ENCODE measurements around the gene HEY2.

The HEY2 gene

DNA sequence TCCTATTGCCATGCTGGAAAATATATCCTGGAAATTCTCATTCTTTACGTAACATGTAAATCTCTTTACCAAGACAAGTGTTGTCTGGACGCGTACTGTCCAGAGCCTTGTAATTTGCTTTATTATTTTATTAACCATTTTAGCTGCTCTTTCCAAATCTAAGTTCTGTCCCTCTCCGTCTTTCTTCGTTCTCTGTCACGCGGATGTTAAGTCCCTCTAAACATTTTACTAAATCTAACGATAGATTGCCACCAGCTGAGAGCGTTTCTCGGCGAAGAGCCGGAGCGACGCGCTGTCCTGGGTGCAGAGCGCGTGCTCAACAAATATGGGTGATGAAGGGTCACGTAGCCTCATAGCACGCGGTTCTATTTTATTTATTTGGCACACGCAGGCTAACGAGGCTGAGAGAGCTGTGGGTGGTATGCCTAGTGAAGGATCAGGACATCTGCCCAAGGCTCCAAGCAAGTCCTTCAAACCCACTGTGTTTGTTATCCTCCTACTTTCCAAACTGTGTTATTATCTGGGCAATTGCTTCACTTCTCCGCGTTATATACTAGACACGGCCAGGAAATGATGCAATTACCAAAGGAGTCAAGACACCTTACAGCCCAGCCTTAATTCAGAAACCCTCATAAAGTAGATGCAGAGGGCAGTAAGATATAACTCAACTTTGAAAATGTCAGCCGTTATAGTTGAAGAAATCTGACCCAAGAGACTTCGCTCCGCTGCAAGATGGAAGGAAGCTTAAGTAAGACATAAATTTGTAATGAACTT is 31.3 kb downstream of the HEY2 start:
- ChIA-PET CTCF (interaction anchor here (0.7 to 2.3 kb wide), 6 partner anchors 10 to 206 kb away, joined by 3 to 22 read pairs (median 8); partner anchors contain the start of genes HINT3 and NCOA7), POLR2A (interaction anchor here (0.6 to 2.5 kb wide), 29 partner anchors 10 to 479 kb away, joined by 3 to 87 read pairs (median 4); partner anchors contain the start of genes HINT3, NCOA7 and TRMT11)
- DNase-seq (ENCODE audit: extremely low spot score): peak; percentile 62
- TF ChIP-seq ARNT (IDR thresholded peaks at IDR 0.05) (peak; percentile 36; the same call in 1 of the 2 replicates), ELF4 (IDR thresholded peaks at IDR 0.05) (no peak; the same call in 1 of the 2 replicates), CTBP1 (IDR thresholded peaks at IDR 0.05; ENCODE audit: borderline replicate concordance) (no peak), L3MBTL2 (conservative IDR thresholded peaks at IDR 0.05) (peak; percentile 99), NFRKB (IDR thresholded peaks at IDR 0.05) (peak; percentile 59; the same call in 1 of the 2 replicates)
- TF ChIP-seq, protein P1, sequence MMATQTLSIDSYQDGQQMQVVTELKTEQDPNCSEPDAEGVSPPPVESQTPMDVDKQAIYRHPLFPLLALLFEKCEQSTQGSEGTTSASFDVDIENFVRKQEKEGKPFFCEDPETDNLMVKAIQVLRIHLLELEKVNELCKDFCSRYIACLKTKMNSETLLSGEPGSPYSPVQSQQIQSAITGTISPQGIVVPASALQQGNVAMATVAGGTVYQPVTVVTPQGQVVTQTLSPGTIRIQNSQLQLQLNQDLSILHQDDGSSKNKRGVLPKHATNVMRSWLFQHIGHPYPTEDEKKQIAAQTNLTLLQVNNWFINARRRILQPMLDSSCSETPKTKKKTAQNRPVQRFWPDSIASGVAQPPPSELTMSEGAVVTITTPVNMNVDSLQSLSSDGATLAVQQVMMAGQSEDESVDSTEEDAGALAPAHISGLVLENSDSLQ (IDR thresholded peaks at IDR 0.05): peak; percentile 86

DNA sequence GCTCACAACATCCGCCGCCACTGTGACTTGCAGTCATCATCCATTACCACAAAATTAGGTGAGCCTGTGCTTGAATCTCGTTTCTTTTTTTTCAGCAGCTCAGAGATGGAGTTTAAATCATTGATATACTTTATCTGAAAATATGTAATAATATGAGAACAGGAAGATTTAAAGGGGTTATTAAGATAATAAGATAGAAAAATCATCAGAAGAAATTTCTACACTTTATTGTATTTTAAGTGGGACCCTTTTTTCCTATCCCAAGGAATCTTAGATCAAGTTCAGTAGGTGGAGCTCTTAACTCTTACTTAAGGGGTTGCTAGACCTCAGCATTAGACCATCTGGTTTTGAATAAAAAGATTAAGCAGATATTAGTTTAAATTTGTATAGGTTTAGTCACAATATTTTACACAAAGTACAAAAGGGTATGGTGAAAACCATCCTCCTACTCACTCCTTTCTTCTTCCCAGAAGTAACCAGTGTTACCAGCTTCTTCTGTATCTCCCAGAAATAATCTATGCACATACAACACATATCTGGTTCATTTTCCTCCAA is 32.0 kb downstream of the HEY2 start:
- TF ChIP-seq ZNF384 (IDR thresholded peaks at IDR 0.05): no peak
- no peak for TF ChIP-seq NFRKB (IDR thresholded peaks at IDR 0.05)
- no peak for TF ChIP-seq LEF1 (IDR thresholded peaks at IDR 0.05; ENCODE audit: borderline replicate concordance)
- no peak for TF ChIP-seq SUZ12 (IDR thresholded peaks at IDR 0.05)
- TF ChIP-seq, protein P1 (IDR thresholded peaks at IDR 0.05): no peak
- TF ChIP-seq L3MBTL2 (conservative IDR thresholded peaks at IDR 0.05): no peak
- no peak for TF ChIP-seq ELF4 (IDR thresholded peaks at IDR 0.05)
- no peak for TF ChIP-seq CTBP1 (IDR thresholded peaks at IDR 0.05; ENCODE audit: borderline replicate concordance)
- TF ChIP-seq BHLHE40 (IDR thresholded peaks at IDR 0.05; ENCODE audit: borderline replicate concordance): no peak
- TF ChIP-seq HDGF (IDR thresholded peaks at IDR 0.05; ENCODE audit: borderline replicate concordance): no peak
- no peak for TF ChIP-seq TARDBP (IDR thresholded peaks at IDR 0.05)
- TF ChIP-seq FOXM1 (IDR thresholded peaks at IDR 0.05; ENCODE audit: borderline replicate concordance): no peak
- no peak for TF ChIP-seq FOXK2 (IDR thresholded peaks at IDR 0.05)
- TF ChIP-seq ARNT (IDR thresholded peaks at IDR 0.05): no peak
- TF ChIP-seq FOXA1 (IDR thresholded peaks at IDR 0.05): no peak
- TF ChIP-seq SP1 (IDR thresholded peaks at IDR 0.05): no peak
- DNase-seq (ENCODE audit: extremely low spot score): no peak
- CTCF ChIA-PET: interaction anchor here (0.7 to 2.3 kb wide), 7 partner anchors 9 to 206 kb away, joined by 3 to 22 read pairs (median 8); partner anchors contain the start of genes HINT3 and NCOA7
- POLR2A ChIA-PET: interaction anchor here (0.6 to 2.5 kb wide), 29 partner anchors 9 to 480 kb away, joined by 3 to 87 read pairs (median 4); partner anchors contain the start of genes HINT3, NCOA7 and TRMT11

DNA sequence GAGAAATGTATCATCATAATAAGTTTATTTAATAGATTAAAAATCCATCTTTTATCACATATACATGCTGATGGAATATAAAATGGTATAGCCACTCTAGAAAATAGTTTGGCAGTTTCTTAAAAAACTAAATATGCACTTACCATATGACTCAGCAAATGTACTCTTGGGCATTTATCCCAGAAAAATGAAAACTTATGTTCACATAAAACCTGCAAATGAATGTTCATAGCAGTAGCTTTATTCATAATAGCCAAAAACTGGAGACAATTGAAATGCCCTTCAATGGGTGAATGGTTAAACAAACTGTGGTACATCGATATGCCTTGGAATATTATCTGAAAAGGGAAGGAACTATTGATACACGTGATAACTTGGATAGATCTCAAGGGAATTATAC is 34.9 kb downstream of the HEY2 start:
- ChIA-PET POLR2A (no interaction called here), CTCF (no interaction called here)
- TF ChIP-seq ZNF384 (IDR thresholded peaks at IDR 0.05) (no peak), FOXA1 (IDR thresholded peaks at IDR 0.05) (no peak), L3MBTL2 (conservative IDR thresholded peaks at IDR 0.05) (no peak), ARNT (IDR thresholded peaks at IDR 0.05) (no peak), CTBP1 (IDR thresholded peaks at IDR 0.05; ENCODE audit: borderline replicate concordance) (no peak), FOXK2 (IDR thresholded peaks at IDR 0.05) (no peak), LEF1 (IDR thresholded peaks at IDR 0.05; ENCODE audit: borderline replicate concordance) (no peak), FOXM1 (IDR thresholded peaks at IDR 0.05; ENCODE audit: borderline replicate concordance) (no peak), BHLHE40 (IDR thresholded peaks at IDR 0.05; ENCODE audit: borderline replicate concordance) (no peak)
- TF ChIP-seq, protein P1 (IDR thresholded peaks at IDR 0.05): no peak
- no peak for DNase-seq (ENCODE audit: extremely low spot score)

DNA sequence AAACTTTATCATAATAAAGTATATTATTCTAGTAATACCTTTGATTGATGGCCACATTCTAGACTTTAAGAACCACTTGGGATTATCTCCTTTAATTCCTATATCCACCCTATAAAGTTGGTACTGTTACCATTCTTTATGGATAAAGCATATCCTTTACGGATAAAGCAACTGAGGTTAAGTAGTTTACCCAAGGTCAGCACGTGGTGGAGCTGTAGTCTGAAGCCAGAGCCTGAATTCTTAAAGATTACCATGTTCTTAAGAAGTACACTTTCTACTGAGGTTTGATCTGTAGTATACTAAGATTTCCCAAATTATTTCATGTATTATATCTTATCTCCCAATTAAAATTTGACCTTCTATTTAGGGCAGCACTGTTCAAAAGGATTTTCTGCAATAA is 38.4 kb downstream of the HEY2 start:
- POLR2A ChIA-PET: interaction anchor here (0.7 kb wide), 1 partner anchor 170 kb away, joined by 3 read pairs; no protein-coding TSS in a partner anchor
- CTCF ChIA-PET: no interaction called here
- no peak for DNase-seq (ENCODE audit: extremely low spot score)

DNA sequence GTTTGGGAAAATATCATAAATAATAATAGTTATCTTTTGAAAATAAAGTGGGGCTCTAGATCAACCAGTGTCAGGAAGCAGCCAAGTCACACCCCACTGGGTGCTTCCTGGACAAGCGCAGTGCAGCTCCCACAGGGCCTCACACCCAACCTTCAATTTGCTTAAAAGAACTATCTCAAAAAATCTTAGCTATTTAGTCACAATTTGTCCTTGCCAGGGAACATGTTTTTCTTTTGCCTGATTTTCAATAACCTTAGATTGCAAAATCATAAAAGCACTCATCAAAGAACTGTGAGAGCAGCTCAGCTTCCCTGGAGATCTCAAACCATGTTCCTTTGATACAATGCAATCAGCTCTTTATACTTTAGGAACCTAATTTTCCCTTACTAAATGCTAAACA is 39.7 kb downstream of the HEY2 start:
- ChIA-PET POLR2A (interaction anchor here (0.8 to 3.6 kb wide), 11 partner anchors 8 to 197 kb away, joined by 3 to 87 read pairs (median 6); partner anchors contain the start of genes HINT3 and TRMT11), CTCF (interaction anchor here (0.8 to 4.2 kb wide), 6 partner anchors 8 to 476 kb away, joined by 3 to 25 read pairs (median 8); partner anchors contain the start of gene HINT3)
- DNase-seq (ENCODE audit: extremely low spot score): no peak
- TF ChIP-seq FOXA1 (IDR thresholded peaks at IDR 0.05) (no peak), BHLHE40 (IDR thresholded peaks at IDR 0.05; ENCODE audit: borderline replicate concordance) (no peak), ZNF384 (IDR thresholded peaks at IDR 0.05) (no peak), ARNT (IDR thresholded peaks at IDR 0.05) (no peak), FOXM1 (IDR thresholded peaks at IDR 0.05; ENCODE audit: borderline replicate concordance) (no peak), SP1 (IDR thresholded peaks at IDR 0.05) (no peak), FOXK2 (IDR thresholded peaks at IDR 0.05) (no peak), TARDBP (IDR thresholded peaks at IDR 0.05) (no peak), SUZ12 (IDR thresholded peaks at IDR 0.05) (no peak), NFRKB (IDR thresholded peaks at IDR 0.05) (no peak), LEF1 (IDR thresholded peaks at IDR 0.05; ENCODE audit: borderline replicate concordance) (no peak), ELF4 (IDR thresholded peaks at IDR 0.05) (no peak), L3MBTL2 (conservative IDR thresholded peaks at IDR 0.05) (no peak), HDGF (IDR thresholded peaks at IDR 0.05; ENCODE audit: borderline replicate concordance) (no peak)
- TF ChIP-seq, protein P1 (IDR thresholded peaks at IDR 0.05): no peak

More for the DNA sequence above, 38.4 kb downstream of the HEY2 start:
- no peak for TF ChIP-seq BHLHE40 (IDR thresholded peaks at IDR 0.05; ENCODE audit: borderline replicate concordance)
- peak; percentile 50; the same call in 1 of the 2 replicates for TF ChIP-seq L3MBTL2 (conservative IDR thresholded peaks at IDR 0.05)
